Omental fat pad (tissue), 4 donors: ENCODE results near the gene RNF148. TPM values are rescaled to one million over a fixed set of nuclear protein-coding genes. Genes with fewer than 3 reads are reported as not detected.

Source experiments
- ATAC-seq: fragments of 150-250 bp; one replicate; pipeline ENCODE4 v1.9.1; 2016; ENCODE audit warnings: mild to moderate bottlenecking, moderate library complexity; ENCODE audit not compliant: low FRiP score
- DNase-seq: peaks from one replicate; pipeline ENCODE4 v3.0.0-alpha.2; 2019; ENCODE audit warnings: low spot score
- total RNA-seq, 4 donors: library from RNA; depleted of rRNA; stranded (reverse); fragments of >200 nt; gene quantifications; one replicate each; pipeline ENCODE4 v1.1.0, GENCODE V29; 2016
- TF ChIP-seq, protein P1 (sequence below), 3 donors: fragments of 450-650 bp; IDR thresholded peaks; one replicate each; pipeline ENCODE4 v1.5.1; 2016 to 2017; ENCODE audit warnings: antibody characterized with exemption in 3 of 3, mild to moderate bottlenecking in 3 of 3, moderate library complexity in 2 of 3

RNF148 gene, protein sequence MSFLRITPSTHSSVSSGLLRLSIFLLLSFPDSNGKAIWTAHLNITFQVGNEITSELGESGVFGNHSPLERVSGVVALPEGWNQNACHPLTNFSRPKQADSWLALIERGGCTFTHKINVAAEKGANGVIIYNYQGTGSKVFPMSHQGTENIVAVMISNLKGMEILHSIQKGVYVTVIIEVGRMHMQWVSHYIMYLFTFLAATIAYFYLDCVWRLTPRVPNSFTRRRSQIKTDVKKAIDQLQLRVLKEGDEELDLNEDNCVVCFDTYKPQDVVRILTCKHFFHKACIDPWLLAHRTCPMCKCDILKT
- 1 to 10 TPM; 1.4 to 3.5 (median 2.4) TPM for total RNA-seq

DNA sequence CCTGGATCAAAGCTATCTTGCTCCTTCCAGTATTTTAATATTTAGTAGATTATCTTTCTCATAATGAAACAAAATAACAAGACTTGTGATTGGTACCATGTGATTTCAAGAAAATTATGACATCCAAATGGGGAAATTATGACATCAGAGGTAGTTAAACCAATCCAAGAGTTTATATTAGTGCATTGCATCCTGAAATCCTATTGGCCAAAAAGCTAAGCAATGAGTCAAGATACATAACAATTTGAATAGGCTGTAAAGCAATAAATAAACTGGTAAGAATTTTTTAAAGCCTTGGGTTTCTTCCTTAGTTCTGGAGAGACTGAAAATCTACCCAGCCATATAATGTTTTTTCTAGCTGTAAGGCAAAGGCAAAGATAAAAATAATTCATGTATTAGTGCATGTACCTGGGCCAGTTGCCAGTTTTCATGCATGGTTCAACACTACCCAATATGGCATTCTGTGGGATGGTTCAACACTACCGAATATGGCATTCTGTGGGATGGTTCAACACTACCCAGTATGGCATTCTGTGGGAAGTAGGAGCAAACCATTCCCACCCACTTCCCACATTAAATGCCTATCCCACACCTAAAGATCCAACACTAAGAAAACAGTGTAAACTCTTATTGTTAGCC is at the start of gene RNF148:
TSS of gene RNF148 (minus strand) at position 51 of the 639 bp plus-strand sequence. CDS start 172 bp downstream, outside the sequence.
- ATAC-seq (no peak), DNase-seq (no peak)
- TF ChIP-seq, protein P1, sequence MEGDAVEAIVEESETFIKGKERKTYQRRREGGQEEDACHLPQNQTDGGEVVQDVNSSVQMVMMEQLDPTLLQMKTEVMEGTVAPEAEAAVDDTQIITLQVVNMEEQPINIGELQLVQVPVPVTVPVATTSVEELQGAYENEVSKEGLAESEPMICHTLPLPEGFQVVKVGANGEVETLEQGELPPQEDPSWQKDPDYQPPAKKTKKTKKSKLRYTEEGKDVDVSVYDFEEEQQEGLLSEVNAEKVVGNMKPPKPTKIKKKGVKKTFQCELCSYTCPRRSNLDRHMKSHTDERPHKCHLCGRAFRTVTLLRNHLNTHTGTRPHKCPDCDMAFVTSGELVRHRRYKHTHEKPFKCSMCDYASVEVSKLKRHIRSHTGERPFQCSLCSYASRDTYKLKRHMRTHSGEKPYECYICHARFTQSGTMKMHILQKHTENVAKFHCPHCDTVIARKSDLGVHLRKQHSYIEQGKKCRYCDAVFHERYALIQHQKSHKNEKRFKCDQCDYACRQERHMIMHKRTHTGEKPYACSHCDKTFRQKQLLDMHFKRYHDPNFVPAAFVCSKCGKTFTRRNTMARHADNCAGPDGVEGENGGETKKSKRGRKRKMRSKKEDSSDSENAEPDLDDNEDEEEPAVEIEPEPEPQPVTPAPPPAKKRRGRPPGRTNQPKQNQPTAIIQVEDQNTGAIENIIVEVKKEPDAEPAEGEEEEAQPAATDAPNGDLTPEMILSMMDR (IDR thresholded peaks at IDR 0.05) = no peak

DNA sequence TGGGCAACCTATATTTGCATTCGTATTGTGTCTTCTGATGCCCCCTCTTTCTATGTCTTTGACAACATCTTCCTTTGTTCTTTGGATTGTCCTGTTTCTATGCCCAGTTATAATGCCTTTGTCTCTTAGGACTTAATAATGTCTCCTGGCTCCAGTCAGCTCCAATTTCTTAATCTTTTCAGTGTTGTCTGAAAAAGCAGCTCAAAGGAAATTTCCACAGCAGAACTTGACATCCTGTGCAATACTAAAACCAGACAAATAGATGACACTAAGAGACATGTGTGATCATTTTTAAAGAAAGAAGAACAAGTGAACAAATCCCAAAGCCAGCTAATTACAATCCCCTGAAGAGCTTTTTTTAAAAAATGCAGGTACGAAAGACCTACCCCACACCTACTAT is 47.7 kb upstream of the RNF148 start:
- ATAC-seq = no peak
- TF ChIP-seq, protein P1 (IDR thresholded peaks at IDR 0.05) = no peak
- no peak for DNase-seq

DNA sequence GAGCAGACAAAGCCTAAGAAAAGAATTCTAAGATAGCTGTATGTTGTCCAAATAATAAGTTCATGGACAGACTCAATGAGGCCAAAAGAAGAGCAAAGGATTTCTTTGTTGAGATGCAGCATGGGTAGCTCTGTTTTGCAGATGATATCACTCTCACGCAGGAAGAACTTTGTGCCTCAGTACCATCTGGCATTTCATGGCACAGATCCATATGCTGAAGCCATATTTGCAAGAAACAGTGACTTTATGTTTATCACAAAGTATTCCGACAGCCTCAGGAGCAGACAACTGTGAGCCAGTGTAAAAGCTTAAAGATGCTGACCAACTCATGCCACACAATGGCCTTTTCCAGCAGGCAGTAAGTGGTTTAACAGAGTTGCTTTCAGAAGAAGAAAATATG is 45.5 kb upstream of the RNF148 start:
- no peak for DNase-seq
- TF ChIP-seq, protein P1 (IDR thresholded peaks at IDR 0.05) = no peak
- ATAC-seq = no peak

DNA sequence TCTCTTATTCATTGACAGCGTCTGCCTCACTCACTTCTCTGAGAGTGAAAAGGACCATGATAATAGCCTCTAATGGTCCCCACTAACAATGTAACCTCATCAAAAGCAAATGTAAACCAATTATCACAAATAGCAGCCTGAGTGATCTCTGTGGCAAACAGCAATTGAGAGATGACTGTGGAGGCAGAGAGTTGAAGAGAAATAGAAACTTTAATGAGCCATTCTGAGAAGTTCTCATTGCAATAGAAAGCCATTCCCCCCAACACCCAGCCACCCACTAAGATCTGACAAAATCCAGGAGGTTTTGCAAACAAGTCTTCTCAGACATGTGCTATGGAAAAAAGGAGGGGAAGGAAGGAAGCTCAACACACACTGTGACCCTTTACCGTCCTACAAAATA is 44.2 kb upstream of the RNF148 start:
- ATAC-seq = no peak
- TF ChIP-seq, protein P1 (IDR thresholded peaks at IDR 0.05) = no peak
- DNase-seq = no peak

DNA sequence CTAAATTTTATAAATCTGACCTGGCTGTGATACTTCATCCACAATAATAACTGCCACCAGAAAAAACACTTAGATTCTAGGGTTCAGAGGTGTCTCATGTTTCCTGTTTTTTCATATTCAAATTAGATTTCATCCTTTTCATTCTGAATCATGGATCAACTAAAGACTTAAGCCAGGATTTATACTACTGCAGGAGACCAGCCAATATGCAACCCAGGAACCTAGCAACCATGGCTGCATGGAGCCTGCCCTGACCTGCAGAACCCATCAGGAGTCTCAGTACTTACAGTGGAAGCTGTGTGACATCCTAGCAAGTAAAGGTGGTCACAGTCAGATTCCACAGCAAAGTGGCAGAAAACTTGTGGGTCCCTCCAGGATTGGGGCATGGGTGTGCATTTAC is 40.5 kb upstream of the RNF148 start:
- TF ChIP-seq, protein P1 (IDR thresholded peaks at IDR 0.05) = no peak
- DNase-seq = no peak
- ATAC-seq = no peak

DNA sequence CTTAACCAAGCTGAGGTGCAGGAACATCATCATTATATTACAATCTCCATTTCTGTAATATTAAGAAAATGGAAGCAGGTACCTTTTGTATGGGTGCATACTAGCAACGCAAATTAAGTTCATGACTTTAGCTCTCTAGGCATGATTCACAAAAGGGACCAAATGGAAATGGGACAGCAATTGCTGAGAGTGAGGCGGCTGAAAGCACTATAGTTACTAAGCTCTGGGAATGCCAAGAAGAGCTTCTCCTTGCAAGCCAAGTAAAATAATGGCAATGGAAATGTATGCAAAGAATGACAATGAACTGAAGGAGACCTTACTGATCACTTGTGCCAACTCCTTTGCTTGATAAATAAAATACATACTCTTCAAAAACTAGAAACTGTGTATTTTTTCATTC is 36.2 kb upstream of the RNF148 start:
- DNase-seq (no peak), ATAC-seq (no peak)
- TF ChIP-seq, protein P1 (IDR thresholded peaks at IDR 0.05) = no peak

DNA sequence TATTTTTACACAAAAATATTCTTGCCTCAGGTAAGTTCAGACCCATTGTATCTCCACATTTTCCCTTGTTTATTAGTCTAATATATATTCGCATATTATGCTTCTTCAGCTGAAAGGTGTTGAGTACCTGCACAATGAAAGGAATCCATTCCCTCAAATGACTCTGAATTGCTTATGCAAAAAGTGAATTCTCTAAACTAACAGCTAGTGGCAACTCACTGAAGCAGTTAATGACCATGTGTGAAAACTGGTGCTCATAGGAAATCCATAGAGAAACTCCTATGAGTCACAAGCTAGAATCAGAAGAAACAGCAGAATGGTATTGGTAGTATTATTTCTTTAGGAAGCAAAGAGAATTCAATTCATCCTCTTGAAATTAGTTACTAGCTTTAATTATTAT is 33.5 kb upstream of the RNF148 start:
- TF ChIP-seq, protein P1 (IDR thresholded peaks at IDR 0.05) = no peak
- ATAC-seq = no peak
- no peak for DNase-seq
